ENCODE data around the gene GMIP. TPM values are rescaled to one million over a fixed set of nuclear protein-coding genes. Genes with fewer than 3 reads are reported as not detected.

GMIP gene
- total and polyA plus RNA-seq, 7 donors: 0.51 to 2.3 (median 1.4) TPM

DNA sequence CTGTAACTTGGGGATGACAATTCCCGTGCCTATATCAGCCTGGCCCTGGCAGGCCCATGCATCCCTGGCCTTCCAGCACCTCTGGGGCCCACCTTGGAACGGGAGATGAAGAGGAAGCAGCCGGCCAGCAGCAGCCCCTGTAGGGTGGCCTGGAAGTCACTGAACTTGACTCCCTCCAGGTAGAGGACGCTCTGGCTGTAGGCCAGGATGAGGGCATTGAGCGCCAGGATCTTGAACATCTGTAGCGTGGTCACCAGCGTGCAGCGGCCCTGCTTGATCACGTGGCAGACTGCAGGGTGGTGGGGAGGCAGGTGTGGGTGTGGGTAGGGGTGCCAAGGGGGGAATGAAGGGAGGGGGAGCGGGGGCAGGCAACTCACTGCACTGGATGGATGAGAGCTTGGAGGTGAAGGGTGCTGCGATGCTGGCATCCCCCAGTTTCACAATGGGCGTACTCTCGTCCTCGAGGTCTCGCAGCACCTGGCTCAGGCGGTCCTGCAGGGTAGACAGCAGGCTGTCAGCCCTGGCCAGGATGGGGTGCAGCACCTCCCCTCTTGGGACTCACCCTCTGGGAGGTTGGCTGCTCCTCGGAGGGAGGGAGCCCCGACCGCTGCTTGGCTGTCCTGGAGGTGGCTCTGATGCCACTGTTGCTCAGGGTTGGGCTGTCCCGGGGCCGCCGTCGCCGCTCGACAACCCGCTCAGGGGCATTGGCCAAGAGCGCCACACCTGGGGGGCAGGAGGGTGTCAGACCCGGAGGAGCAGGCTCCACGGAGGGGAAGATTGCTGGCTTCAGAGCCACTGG is 3.8 kb upstream of the GMIP start:
- intact Hi-C loops (cut with DNase I): loop anchor here in 1 of 2 donors (5.0 kb wide), 1 partner anchor 115 kb away; no protein-coding TSS in a partner anchor
- H3K4me1 ChIP-seq: no peaks in the 10 kb centered on the region
- no peak for ATAC-seq
- DNase-seq: no peak
- H3K27ac ChIP-seq: no peak overlapping the region
- H3K4me3 ChIP-seq: no peak overlapping the region
- 89 to 93% (median 92%) methylated on average over 25 to 29 of the region's 29 CpGs for WGBS, 3 donors
- no peaks in the 10 kb centered on the region for H3K9me3 ChIP-seq
- peaks cover 0 to 2% (median 0%) of the 10 kb centered on the region in 3 donors for H3K27me3 ChIP-seq (ENCODE audit: insufficient read depth in 3 of 3, low read length in 2 of 3)
- TF ChIP-seq, protein P1, sequence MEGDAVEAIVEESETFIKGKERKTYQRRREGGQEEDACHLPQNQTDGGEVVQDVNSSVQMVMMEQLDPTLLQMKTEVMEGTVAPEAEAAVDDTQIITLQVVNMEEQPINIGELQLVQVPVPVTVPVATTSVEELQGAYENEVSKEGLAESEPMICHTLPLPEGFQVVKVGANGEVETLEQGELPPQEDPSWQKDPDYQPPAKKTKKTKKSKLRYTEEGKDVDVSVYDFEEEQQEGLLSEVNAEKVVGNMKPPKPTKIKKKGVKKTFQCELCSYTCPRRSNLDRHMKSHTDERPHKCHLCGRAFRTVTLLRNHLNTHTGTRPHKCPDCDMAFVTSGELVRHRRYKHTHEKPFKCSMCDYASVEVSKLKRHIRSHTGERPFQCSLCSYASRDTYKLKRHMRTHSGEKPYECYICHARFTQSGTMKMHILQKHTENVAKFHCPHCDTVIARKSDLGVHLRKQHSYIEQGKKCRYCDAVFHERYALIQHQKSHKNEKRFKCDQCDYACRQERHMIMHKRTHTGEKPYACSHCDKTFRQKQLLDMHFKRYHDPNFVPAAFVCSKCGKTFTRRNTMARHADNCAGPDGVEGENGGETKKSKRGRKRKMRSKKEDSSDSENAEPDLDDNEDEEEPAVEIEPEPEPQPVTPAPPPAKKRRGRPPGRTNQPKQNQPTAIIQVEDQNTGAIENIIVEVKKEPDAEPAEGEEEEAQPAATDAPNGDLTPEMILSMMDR (IDR thresholded peaks at IDR 0.05): no peak
- peaks cover 6 to 82% of the 10 kb centered on the region in 2 donors for H3K36me3 ChIP-seq (ENCODE audit: insufficient read depth in 1 of 2, low read depth in 1 of 2)

DNA sequence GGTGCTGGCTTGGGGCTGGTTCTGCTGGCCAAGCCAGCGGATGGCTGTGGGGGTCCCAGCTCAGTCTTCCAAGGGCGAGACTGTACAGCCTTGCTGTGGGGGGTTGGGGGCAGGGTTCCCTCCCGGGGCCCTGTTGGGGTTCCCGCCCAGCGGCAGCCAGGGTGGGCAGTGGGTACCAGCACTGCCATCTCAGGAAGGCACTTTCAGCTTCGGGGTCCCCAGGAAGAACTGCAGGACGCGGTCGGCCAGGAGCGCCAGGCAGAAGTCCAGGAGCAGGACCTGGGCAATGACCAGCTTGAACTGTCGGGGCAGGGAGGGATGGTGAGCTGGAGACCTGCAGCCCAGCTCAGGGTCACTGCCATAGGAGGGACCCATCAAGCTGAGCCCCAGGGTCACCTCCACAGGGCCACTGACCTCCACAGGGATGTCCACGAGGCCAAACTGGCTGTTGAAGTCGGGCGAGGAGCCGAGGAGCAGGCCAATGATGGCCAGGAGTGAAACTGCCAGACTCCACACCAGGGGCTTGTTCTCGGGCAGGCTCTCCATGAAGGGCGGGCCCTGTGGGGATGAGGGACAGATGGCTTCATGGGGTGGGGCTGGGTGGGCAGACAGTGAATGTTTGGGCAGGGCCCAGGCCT is 1.9 kb upstream of the GMIP start:
- WGBS, 3 donors: 89 to 91% (median 90%) methylated on average over 17 of the region's 17 CpGs
- peaks cover 6 to 64% of the 10 kb centered on the region in 2 donors for H3K36me3 ChIP-seq (ENCODE audit: insufficient read depth in 1 of 2, low read depth in 1 of 2)
- H3K4me3 ChIP-seq: no peak overlapping the region
- TF ChIP-seq, protein P1 (IDR thresholded peaks at IDR 0.05): no peak
- intact Hi-C loops (cut with DNase I): loop anchor here in 1 of 2 donors (5.0 kb wide), 1 partner anchor 113 kb away; no protein-coding TSS in a partner anchor
- DNase-seq: no peak
- H3K27ac ChIP-seq: no peak overlapping the region
- no peaks in the 10 kb centered on the region for H3K4me1 ChIP-seq
- peaks cover 0 to 2% (median 0%) of the 10 kb centered on the region in 3 donors for H3K27me3 ChIP-seq (ENCODE audit: insufficient read depth in 3 of 3, low read length in 2 of 3)
- ATAC-seq: no peak
- no peaks in the 10 kb centered on the region for H3K9me3 ChIP-seq

DNA sequence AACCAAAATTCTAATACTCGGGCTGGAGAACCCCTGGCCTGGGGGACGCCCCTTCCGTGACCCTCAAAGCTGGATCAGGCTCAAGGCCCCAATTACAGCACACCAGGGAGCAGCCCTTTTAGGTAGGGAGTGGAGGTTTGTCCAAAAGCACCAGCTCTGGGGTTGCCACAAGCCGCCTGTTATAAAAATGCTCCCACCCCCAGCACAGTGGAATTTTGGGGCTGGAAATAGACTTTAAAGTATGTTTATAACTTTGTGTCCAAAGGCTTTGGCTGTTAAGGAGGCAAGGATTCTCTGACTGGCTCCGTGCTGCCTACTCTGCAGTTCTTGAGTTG is 564 bp upstream of the GMIP start:
- H3K4me1 ChIP-seq: no peaks in the 10 kb centered on the region
- WGBS, 3 donors: 28 to 30% (median 30%) methylated on average over 5 of the region's 5 CpGs
- peaks cover 0 to 2% (median 0%) of the 10 kb centered on the region in 3 donors for H3K27me3 ChIP-seq (ENCODE audit: insufficient read depth in 3 of 3, low read length in 2 of 3)
- TF ChIP-seq, protein P1 (IDR thresholded peaks at IDR 0.05): no peak
- peaks cover 6 to 50% of the 10 kb centered on the region in 2 donors for H3K36me3 ChIP-seq (ENCODE audit: insufficient read depth in 1 of 2, low read depth in 1 of 2)
- ATAC-seq (no peak), DNase-seq (no peak)
- H3K9me3 ChIP-seq: no peaks in the 10 kb centered on the region
- H3K4me3 ChIP-seq: peak overlapping the region; percentile 76
- intact Hi-C loops (cut with DNase I): no loop called here
- H3K27ac ChIP-seq: no peak overlapping the region

DNA sequence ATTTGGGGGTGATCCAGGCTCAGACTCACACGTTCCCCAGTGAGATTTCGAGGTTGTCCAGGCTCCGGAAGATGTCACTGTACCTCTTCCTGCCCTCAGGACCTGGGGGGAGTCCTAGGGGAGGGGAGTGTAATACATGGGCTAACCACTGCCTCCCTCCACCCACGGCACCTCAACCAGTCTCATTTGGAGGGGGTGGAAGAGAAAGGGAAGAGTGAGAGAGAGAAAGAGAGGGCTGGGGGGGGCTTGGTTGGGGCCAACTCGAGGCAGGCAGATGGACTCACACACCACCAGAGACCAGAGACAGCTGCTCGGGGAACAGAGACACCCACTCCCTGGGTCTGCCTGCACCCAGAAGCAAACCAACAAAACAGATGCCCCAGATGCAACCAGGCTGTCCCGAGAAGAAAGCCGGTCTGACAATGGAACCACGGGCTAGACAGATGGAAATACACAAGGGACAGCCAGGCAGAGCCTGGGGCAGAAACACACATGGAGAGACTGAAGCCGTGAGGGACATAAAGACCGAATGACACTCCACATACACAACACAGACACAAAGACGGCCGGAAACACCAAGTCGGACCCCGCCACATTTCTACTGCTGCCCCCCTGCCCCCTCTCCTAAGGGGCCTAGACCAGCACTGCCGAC is 825 bp downstream of the GMIP start:
- H3K27ac ChIP-seq: no peak overlapping the region
- peak overlapping the region; percentile 76 for H3K4me3 ChIP-seq
- H3K4me1 ChIP-seq: no peaks in the 10 kb centered on the region
- no peaks in the 10 kb centered on the region for H3K9me3 ChIP-seq
- DNase-seq (no peak), ATAC-seq (peak in 1 of 4 donors; percentile 12)
- 21 to 39% (median 37%) methylated on average over 15 to 16 of the region's 16 CpGs for WGBS, 3 donors
- TF ChIP-seq, protein P1 (IDR thresholded peaks at IDR 0.05): no peak
- intact Hi-C loops (cut with DNase I): loop anchor here in 1 of 2 donors (2.0 kb wide), 1 partner anchor 110 kb away; no protein-coding TSS in a partner anchor
- H3K36me3 ChIP-seq (ENCODE audit: insufficient read depth in 1 of 2, low read depth in 1 of 2): peaks cover 6 to 36% of the 10 kb centered on the region in 2 donors
- peaks cover 0 to 2% (median 0%) of the 10 kb centered on the region in 3 donors for H3K27me3 ChIP-seq (ENCODE audit: insufficient read depth in 3 of 3, low read length in 2 of 3)
